GM12891 (cell line): Measurements from ENCODE around the gene ETS2.

Experiments
- POLR2A ChIP-seq: IDR thresholded peaks from 2 replicates; pipeline ENCODE4 v1.6.1; 2011; ENCODE audit warnings: low read depth, low read length, control low read depth
- TAF1 ChIP-seq: IDR thresholded peaks from 2 replicates; pipeline ENCODE4 v1.6.1; 2011; ENCODE audit warnings: low read depth, low read length, control low read depth

DNA sequence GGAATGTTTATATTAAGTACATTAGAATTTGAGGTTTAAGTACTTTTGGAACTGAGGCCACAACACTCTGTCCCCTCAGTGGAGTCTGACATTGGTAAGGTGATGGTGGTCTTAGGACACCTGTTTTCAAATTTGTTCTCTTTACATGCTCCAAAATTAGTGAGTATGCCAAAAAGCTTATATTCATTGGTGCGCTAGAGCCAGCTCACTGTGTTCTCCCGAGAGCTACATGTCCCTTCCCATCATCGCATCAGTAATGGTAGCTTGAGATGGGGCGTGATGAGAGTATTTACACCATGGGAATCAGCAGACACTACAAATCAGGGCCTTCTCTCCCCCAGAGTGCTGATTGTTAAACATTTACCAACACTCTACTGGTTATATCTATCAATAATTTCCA lies 19.5 kb downstream of the ETS2 start:
- TF ChIP-seq POLR2A (no peak), TAF1 (no peak)
